H9 (cell line): ENCODE measurements around the gene DDX6. TPM values are rescaled to one million over a fixed set of nuclear protein-coding genes. Genes with fewer than 3 reads are reported as not detected.
"Not testable (repeated sequence)": the region's sequence is repeated elsewhere in the genome, so short reads cannot be mapped to it uniquely, and the experiment has no call there.

ENCODE experiments used
- DNase-seq: peaks from one replicate; pipeline ENCODE4 v3.0.0-alpha.2; 2017
- H2AFZ ChIP-seq: one replicate; pipeline ENCODE4 v1.6.1; 2013; ENCODE audit warnings: mild to moderate bottlenecking, low read length, control low read depth, moderate library complexity
- H2AK5ac ChIP-seq: 2 replicates; pipeline ENCODE4 v1.6.1; 2013; ENCODE audit warnings: low read length, control low read depth, mixed read lengths; ENCODE audit not compliant: insufficient read length
- H2BK120ac ChIP-seq: one replicate; pipeline ENCODE4 v1.6.1; 2013; ENCODE audit warnings: low read depth, mild to moderate bottlenecking, low read length, control low read depth, inconsistent platforms; ENCODE audit not compliant: poor library complexity, severe bottlenecking
- H2BK12ac ChIP-seq: 2 replicates; pipeline ENCODE4 v1.6.1; 2013; ENCODE audit warnings: low read length, control low read depth, mixed read lengths, low read depth; ENCODE audit not compliant: insufficient read length
- H2BK15ac ChIP-seq: 2 replicates; pipeline ENCODE4 v1.6.1; 2013; ENCODE audit warnings: low read depth, low read length, control low read depth
- H2BK20ac ChIP-seq: one replicate; pipeline ENCODE4 v1.6.1; 2013; ENCODE audit warnings: low read depth, mild to moderate bottlenecking, low read length, control low read depth, inconsistent platforms; ENCODE audit not compliant: poor library complexity, severe bottlenecking
- H2BK5ac ChIP-seq: 2 replicates; pipeline ENCODE4 v1.6.1; 2013; ENCODE audit warnings: low read length, control low read depth, mixed read lengths; ENCODE audit not compliant: insufficient read length
- H3K14ac ChIP-seq: 2 replicates; pipeline ENCODE4 v1.6.1; 2013; ENCODE audit warnings: low read length, control low read depth; ENCODE audit not compliant: insufficient read depth
- H3K18ac ChIP-seq: 2 replicates; pipeline ENCODE4 v1.6.1; 2013; ENCODE audit warnings: low read depth, mild to moderate bottlenecking, mixed read lengths, low read length, control low read depth; ENCODE audit not compliant: insufficient read length
- H3K23ac ChIP-seq: 2 replicates; pipeline ENCODE4 v1.6.1; 2013; ENCODE audit warnings: low read length, control low read depth, mixed read lengths, low read depth; ENCODE audit not compliant: insufficient read length
- H3K23me2 ChIP-seq: 2 replicates; pipeline ENCODE4 v1.6.1; 2013; ENCODE audit warnings: low read depth, mild to moderate bottlenecking, mixed read lengths, low read length, control low read depth; ENCODE audit not compliant: insufficient read length, poor library complexity, severe bottlenecking
- H3K27ac ChIP-seq: 2 replicates; pipeline ENCODE4 v1.5.1; 2013; ENCODE audit warnings: low read length, control low read depth, mixed read lengths, low read depth; ENCODE audit not compliant: insufficient read length
- H3K27me3 ChIP-seq: 2 replicates; pipeline ENCODE4 v1.6.1; 2013; ENCODE audit warnings: low read length, control low read depth, inconsistent platforms; ENCODE audit not compliant: insufficient read depth
- H3K4ac ChIP-seq: 2 replicates; pipeline ENCODE4 v1.6.1; 2013; ENCODE audit warnings: low read depth, mild to moderate bottlenecking, control low read depth, inconsistent platforms, low read length, moderate library complexity
- H3K4me1 ChIP-seq: 2 replicates; pipeline ENCODE4 v1.6.1; 2013; ENCODE audit warnings: low read length, control low read depth, inconsistent platforms; ENCODE audit not compliant: insufficient read depth
- H3K4me2 ChIP-seq: 2 replicates; pipeline ENCODE4 v1.6.1; 2013; ENCODE audit warnings: low read length, control low read depth, mixed read lengths; ENCODE audit not compliant: insufficient read length, insufficient read depth
- H3K56ac ChIP-seq: 2 replicates; pipeline ENCODE4 v1.6.1; 2013; ENCODE audit warnings: low read depth, mild to moderate bottlenecking, mixed read lengths, low read length, control low read depth; ENCODE audit not compliant: insufficient read length
- H3K79me1 ChIP-seq: 2 replicates; pipeline ENCODE4 v1.6.1; 2013; ENCODE audit warnings: low read depth, mild to moderate bottlenecking, moderate library complexity, low read length, control low read depth, inconsistent platforms; ENCODE audit not compliant: insufficient read depth, poor library complexity, severe bottlenecking
- H3K79me2 ChIP-seq: 2 replicates; pipeline ENCODE4 v1.6.1; 2013; ENCODE audit warnings: low read length, control low read depth, inconsistent platforms; ENCODE audit not compliant: insufficient read depth
- H3K9ac ChIP-seq: 2 replicates; pipeline ENCODE4 v1.6.1; 2013; ENCODE audit warnings: low read length, control low read depth, mixed read lengths; ENCODE audit not compliant: insufficient read length; ENCODE audit errors: extremely low read depth
- H3K9me3 ChIP-seq: one replicate; pipeline ENCODE4 v1.6.1; 2013; ENCODE audit warnings: low read depth, low read length, inconsistent platforms; ENCODE audit not compliant: control insufficient read depth
- H3T11ph ChIP-seq: one replicate; pipeline ENCODE4 v1.6.1; 2013; ENCODE audit warnings: mild to moderate bottlenecking, low read length, control low read depth, inconsistent platforms
- H4K20me1 ChIP-seq: one replicate; pipeline ENCODE4 v1.6.1; 2013; ENCODE audit not compliant: control insufficient read depth, insufficient read length, insufficient read depth
- H4K5ac ChIP-seq: 2 replicates; pipeline ENCODE4 v1.6.1; 2013; ENCODE audit warnings: low read depth, mild to moderate bottlenecking, mixed read lengths, low read length, control low read depth; ENCODE audit not compliant: insufficient read length
- H4K8ac ChIP-seq: replicated peaks from 2 replicates; pipeline ENCODE4 v1.6.1; 2013; ENCODE audit warnings: low read length, control low read depth, mixed read lengths, low read depth; ENCODE audit not compliant: insufficient read length
- H4K91ac ChIP-seq: 2 replicates; pipeline ENCODE4 v1.6.1; 2013; ENCODE audit warnings: low read depth, mild to moderate bottlenecking, moderate library complexity, mixed read lengths, low read length, control low read depth; ENCODE audit not compliant: insufficient read length
- H3K27ac Mint-ChIP-seq, 3 experiments: 2 replicates in 2 of 3; 3 replicates in 1 of 3; pipeline ENCODE4 v1.8.0; 2020 to 2021; ENCODE audit warnings: mixed read lengths in 3 of 3, mild to moderate bottlenecking in 1 of 3, moderate library complexity in 1 of 3
- H3K27me3 Mint-ChIP-seq: 2 replicates; pipeline ENCODE4 v1.8.0; 2021; ENCODE audit warnings: low read depth, mild to moderate bottlenecking, moderate library complexity, mixed read lengths
- H3K36me3 Mint-ChIP-seq, 3 experiments: 2 replicates in 2 of 3; 3 replicates in 1 of 3; pipeline ENCODE4 v1.8.0; 2020 to 2021; ENCODE audit warnings: low read depth in 3 of 3, mixed read lengths in 3 of 3; ENCODE audit not compliant: insufficient read depth in 1 of 3
- H3K4me1 Mint-ChIP-seq, 2 experiments: 2 replicates each; pipeline ENCODE4 v1.8.0; 2020; ENCODE audit warnings: mixed read lengths in 2 of 2
- H3K4me3 Mint-ChIP-seq, 2 experiments: 2 replicates in 1 of 2; 3 replicates in 1 of 2; pipeline ENCODE4 v1.8.0; 2020 to 2021; ENCODE audit warnings: mild to moderate bottlenecking in 2 of 2, mixed read lengths in 2 of 2, moderate library complexity in 1 of 2
- H3K9me3 Mint-ChIP-seq, 2 experiments: 2 replicates in 1 of 2; 3 replicates in 1 of 2; pipeline ENCODE4 v1.8.0; 2020; ENCODE audit warnings: mild to moderate bottlenecking in 2 of 2, mixed read lengths in 2 of 2, moderate library complexity in 1 of 2
- WGBS: extraction: QIAGEN DNeasy Blood & Tissue Kit; methylation state at CpG from one replicate; pipeline ENCODE4 v1.1.7; 2013; ENCODE audit warnings: missing lambda C conversion rate, low lambda C conversion rate, mixed read lengths; ENCODE audit not compliant: insufficient read length; ENCODE audit errors: extremely low coverage; 5-methylcytosine and 5-hydroxymethylcytosine counted together
- total RNA-seq: library from RNA; stranded (reverse); gene quantifications from 2 replicates; pipeline ENCODE4 v1.2.1, GENCODE V29; 2021

DDX6 gene
- total RNA-seq, 1 experiment from 2014 or later, result 221 TPM

DNA sequence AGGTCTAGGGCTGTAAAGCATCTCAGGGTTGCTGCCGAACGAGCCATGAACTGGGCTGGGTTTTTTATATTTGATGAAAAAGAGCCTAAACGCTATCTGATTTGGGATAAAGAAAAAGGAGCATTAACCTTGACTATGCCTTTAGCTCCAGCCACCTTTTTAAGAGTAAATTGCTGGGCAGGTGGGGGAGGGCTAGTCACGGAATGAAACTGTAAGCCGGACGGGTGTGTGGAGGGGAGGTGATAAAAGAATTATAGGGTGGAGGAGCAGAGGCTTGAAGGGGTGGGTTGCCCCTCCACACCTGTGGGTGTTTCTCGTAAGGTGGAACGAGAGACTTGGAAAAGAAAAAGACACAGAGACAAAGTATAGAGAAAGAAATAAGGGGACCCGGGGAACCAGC, 70.2 kb downstream of the DDX6 start:
- H3K23ac ChIP-seq, H3K9ac ChIP-seq, H3K9me3 Mint-ChIP-seq, H3K4ac ChIP-seq, H3K14ac ChIP-seq, H3K27ac ChIP-seq, H3K18ac ChIP-seq, H4K20me1 ChIP-seq, H2BK20ac ChIP-seq, H3K56ac ChIP-seq, H2AK5ac ChIP-seq, H3K23me2 ChIP-seq, H3K79me1 ChIP-seq, H4K5ac ChIP-seq, H3T11ph ChIP-seq, H3K27me3 Mint-ChIP-seq, H2BK15ac ChIP-seq, H3K79me2 ChIP-seq, DNase-seq, H2BK5ac ChIP-seq, H2BK120ac ChIP-seq, H4K91ac ChIP-seq, H4K8ac ChIP-seq, H3K27me3 ChIP-seq, H3K9me3 ChIP-seq, H2AFZ ChIP-seq, H2BK12ac ChIP-seq, H3K4me1 ChIP-seq: not testable (repeated sequence)
- Mint-ChIP-seq H3K4me1 (peaks cover 78 to 81% of the 10 kb centered on the region in 2 experiments), H3K36me3 (peaks cover 0 to 69% (median 27%) of the 10 kb centered on the region in 3 experiments; a peak in 6 of 7 replicates), H3K4me3 (peak overlapping the region; percentile 52 to 89), H3K27ac (peak overlapping the region; percentile 95 to 99 (median 99))
- no CpG with 5 or more reads among the region's 9 CpGs for WGBS
- peak overlapping the region; percentile 62 for H3K4me2 ChIP-seq

DNA sequence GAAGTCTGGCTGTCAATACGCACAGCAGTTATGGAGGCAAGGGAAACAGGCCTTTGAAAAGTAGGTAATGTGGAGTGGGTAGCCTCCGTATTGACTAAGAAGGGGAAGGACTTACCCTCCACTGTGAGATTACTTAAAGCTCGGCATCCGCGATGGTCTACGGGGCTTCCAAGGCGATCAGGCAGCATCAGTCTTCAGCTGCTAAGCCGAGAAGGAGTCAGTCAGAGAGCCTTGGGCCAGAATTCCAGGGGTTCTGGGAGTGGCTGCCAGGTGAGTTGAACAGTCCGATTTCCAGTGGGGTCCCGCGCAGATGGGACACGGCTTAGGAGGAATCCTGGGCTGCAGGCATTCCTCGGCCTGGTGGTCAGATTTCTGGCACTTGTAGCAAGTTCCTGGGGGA, 70.9 kb downstream of the DDX6 start:
- Mint-ChIP-seq H3K36me3 (peaks cover 0 to 64% (median 27%) of the 10 kb centered on the region in 3 experiments; a peak in 6 of 7 replicates), H3K4me1 (peaks cover 79 to 81% of the 10 kb centered on the region in 2 experiments), H3K27ac (peak overlapping the region; percentile 95 to 99 (median 99)), H3K4me3 (peak overlapping the region; percentile 52 to 89)
- H2AK5ac ChIP-seq, H3K14ac ChIP-seq, H4K91ac ChIP-seq, H3K79me1 ChIP-seq, DNase-seq, H2BK120ac ChIP-seq, H3K27ac ChIP-seq, H4K5ac ChIP-seq, H2BK5ac ChIP-seq, H3K23me2 ChIP-seq, H2AFZ ChIP-seq, H2BK12ac ChIP-seq, H3K9me3 ChIP-seq, H3T11ph ChIP-seq, H3K23ac ChIP-seq, H3K9me3 Mint-ChIP-seq, H2BK15ac ChIP-seq, H2BK20ac ChIP-seq, H3K4me1 ChIP-seq, H3K18ac ChIP-seq, H3K4ac ChIP-seq, H4K8ac ChIP-seq, H4K20me1 ChIP-seq, H3K27me3 Mint-ChIP-seq, H3K27me3 ChIP-seq, H3K56ac ChIP-seq, H3K79me2 ChIP-seq: not testable (repeated sequence)
- Histone ChIP-seq H3K4me2 (peak overlapping the region; percentile 62), H3K9ac (peak overlapping the region; percentile 62)
- no CpG with 5 or more reads among the region's 13 CpGs for WGBS
